Mesothelial cell of epicardium (in vitro differentiated cells): Measurements from ENCODE around the gene VCP. TPM values are rescaled to one million over a fixed set of nuclear protein-coding genes. Genes with fewer than 3 reads are reported as not detected.
A peak's percentile ranks its signal among the peaks of the same experiment; 100 is the strongest.

Experiments used
- DNase-seq, 2 experiments: peaks; one replicate each; pipeline ENCODE4 v3.0.0; 2021; ENCODE audit warnings: low spot score in 2 of 2; ENCODE audit not compliant: unreplicated experiment in 2 of 2
- H3K27ac Mint-ChIP-seq: 2 replicates; pipeline ENCODE4 v1.8.0; 2021; ENCODE audit warnings: mixed read lengths
- H3K27me3 Mint-ChIP-seq: 2 replicates; pipeline ENCODE4 v1.8.0; 2021; ENCODE audit warnings: low read depth, mixed read lengths
- H3K36me3 Mint-ChIP-seq: 2 replicates; pipeline ENCODE4 v1.8.0; 2021; ENCODE audit warnings: mixed read lengths
- H3K4me1 Mint-ChIP-seq: 2 replicates; pipeline ENCODE4 v1.8.0; 2021; ENCODE audit warnings: mixed read lengths
- H3K4me3 Mint-ChIP-seq: 2 replicates; pipeline ENCODE4 v1.8.0; 2021; ENCODE audit warnings: mild to moderate bottlenecking, moderate library complexity, mixed read lengths
- H3K9me3 Mint-ChIP-seq: 2 replicates; pipeline ENCODE4 v1.8.0; 2021; ENCODE audit warnings: mixed read lengths
- total RNA-seq: library from RNA; stranded (reverse); gene quantifications from 3 replicates; pipeline ENCODE4 v1.2.1, GENCODE V29; 2021
- TF ChIP-seq, protein P1 (sequence below): fragments of 200-600 bp; sonication (generic); IDR thresholded peaks from one replicate; pipeline ENCODE4 v1.5.0; 2021; ENCODE audit warnings: antibody characterized with exemption; ENCODE audit not compliant: unreplicated experiment

The VCP gene
- total RNA-seq, 1 donor from 2014 or later = 317 TPM

DNA sequence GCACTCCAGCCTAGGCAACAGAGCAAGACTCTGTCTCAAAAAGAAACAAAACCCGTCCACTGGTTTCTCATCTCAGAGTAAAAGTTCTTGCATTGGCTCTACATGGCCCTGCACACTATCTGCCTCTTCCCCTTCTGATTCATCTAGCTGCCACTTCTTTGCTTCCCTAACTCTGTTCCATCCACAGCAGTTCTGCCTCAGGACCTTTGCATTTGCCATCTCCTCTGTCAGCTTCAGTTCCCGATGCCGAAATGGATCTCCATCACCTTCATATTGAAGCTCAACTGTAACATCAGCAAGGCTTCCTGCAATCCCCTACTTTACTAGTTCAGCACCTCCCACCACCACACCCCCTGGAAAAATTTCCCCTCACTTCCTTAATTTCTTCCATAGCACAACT lies 25.1 kb upstream of the VCP start:
- Mint-ChIP-seq H3K4me3 (peak overlapping the region; percentile 12), H3K27ac (no peak overlapping the region), H3K4me1 (peaks cover 25% of the 10 kb centered on the region), H3K36me3 (peaks cover 10% of the 10 kb centered on the region), H3K9me3 (no peaks in the 10 kb centered on the region), H3K27me3 (no peaks in the 10 kb centered on the region)
- DNase-seq = no peak
- TF ChIP-seq, protein P1, sequence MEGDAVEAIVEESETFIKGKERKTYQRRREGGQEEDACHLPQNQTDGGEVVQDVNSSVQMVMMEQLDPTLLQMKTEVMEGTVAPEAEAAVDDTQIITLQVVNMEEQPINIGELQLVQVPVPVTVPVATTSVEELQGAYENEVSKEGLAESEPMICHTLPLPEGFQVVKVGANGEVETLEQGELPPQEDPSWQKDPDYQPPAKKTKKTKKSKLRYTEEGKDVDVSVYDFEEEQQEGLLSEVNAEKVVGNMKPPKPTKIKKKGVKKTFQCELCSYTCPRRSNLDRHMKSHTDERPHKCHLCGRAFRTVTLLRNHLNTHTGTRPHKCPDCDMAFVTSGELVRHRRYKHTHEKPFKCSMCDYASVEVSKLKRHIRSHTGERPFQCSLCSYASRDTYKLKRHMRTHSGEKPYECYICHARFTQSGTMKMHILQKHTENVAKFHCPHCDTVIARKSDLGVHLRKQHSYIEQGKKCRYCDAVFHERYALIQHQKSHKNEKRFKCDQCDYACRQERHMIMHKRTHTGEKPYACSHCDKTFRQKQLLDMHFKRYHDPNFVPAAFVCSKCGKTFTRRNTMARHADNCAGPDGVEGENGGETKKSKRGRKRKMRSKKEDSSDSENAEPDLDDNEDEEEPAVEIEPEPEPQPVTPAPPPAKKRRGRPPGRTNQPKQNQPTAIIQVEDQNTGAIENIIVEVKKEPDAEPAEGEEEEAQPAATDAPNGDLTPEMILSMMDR = no peak

DNA sequence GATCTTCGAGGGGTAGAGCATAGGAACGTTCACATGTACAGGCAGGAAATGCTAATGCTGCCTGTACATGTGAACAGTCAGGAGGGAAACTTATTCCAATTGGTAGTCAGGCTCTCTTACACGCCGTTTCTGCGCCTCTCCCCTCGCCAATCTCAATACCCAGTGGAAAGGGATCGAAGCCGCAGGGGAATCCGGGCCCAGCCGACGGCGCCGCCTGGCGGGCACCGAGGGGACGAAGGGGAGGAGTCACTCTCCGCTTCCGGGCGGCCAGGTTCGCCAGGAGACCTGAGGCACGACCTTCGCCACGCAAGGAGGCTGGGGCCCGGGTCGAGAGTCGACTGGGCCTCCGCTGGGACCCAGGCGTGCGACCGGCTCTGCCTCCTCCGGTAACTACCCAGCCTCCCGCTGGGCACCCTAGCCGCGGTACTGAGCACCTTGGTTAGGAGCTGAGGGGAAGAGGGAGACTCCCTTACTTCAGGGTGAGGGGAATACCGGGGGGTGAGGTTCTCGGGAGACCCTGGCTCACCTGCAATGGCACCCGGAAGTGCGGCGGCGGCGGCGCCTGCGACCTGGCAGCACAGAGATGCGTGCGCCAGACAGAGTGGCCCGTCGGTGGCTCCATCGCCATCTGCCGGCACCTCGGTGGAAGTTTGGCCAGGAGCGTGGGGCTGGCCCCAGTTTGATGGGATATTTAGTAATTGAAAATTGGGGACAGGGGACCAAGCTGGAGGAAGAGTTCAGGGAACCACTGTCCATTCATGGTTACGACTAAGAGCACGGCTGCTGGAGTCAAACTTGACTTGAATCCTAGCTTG lies 23.8 kb upstream of the VCP start, which contains the start of gene PIGO:
Gene PIGO, minus strand, starts transcription at position 557 of the 815 bp plus-strand sequence. CDS start 1,026 bp downstream, outside the sequence.
- Mint-ChIP-seq H3K9me3 (no peaks in the 10 kb centered on the region), H3K27me3 (no peaks in the 10 kb centered on the region), H3K4me3 (peak within 1 kb of the TSS; percentile 80), H3K27ac (peak within 1 kb of the TSS; percentile 90), H3K4me1 (peaks cover 14% of the 10 kb centered on the region), H3K36me3 (peaks cover 10% of the 10 kb centered on the region)
- DNase-seq = peak; percentile 70 to 87
- TF ChIP-seq, protein P1 = peak; percentile 90

- Mint-ChIP-seq H3K4me3 (no peak overlapping the region), H3K36me3 (peaks cover 15% of the 10 kb centered on the region), H3K27ac (no peak overlapping the region), H3K27me3 (no peaks in the 10 kb centered on the region), H3K4me1 (peaks cover 10% of the 10 kb centered on the region), H3K9me3 (no peaks in the 10 kb centered on the region)
- TF ChIP-seq, protein P1 = no peak
- no peak for DNase-seq
Observed at GRCh38 chr9:35091536-35091935, 19.1 kb upstream of the VCP start.

GRCh38 chr9:35089434-35089833 lies 17.0 kb upstream of the VCP start:
- peaks cover 20% of the 10 kb centered on the region for H3K36me3 Mint-ChIP-seq
- no peaks in the 10 kb centered on the region for H3K27me3 Mint-ChIP-seq
- H3K4me3 Mint-ChIP-seq = no peak overlapping the region
- TF ChIP-seq, protein P1 = no peak
- no peaks in the 10 kb centered on the region for H3K4me1 Mint-ChIP-seq
- no peak for DNase-seq
- no peak overlapping the region for H3K27ac Mint-ChIP-seq
- H3K9me3 Mint-ChIP-seq = peaks cover 7% of the 10 kb centered on the region

DNA sequence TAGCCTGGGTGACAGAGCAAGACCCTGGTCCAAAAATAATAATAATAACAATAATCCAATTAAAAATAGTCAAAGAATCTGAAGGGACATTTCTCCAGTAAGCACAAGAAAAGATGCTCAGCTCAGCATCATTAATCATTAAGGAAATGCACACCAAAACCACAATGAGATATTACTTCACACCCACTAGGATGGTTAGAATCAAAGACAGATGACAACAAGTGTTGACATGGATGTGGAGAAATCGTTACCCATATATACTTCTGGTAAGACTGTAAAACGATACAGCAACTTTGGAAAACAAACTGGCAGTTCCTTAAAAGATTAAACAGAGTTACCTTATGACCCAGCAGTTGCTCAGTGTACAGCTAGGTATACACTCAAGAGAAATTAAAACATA lies 12.7 kb upstream of the VCP start:
- Mint-ChIP-seq H3K27ac (no peak overlapping the region), H3K4me3 (no peak overlapping the region), H3K9me3 (peaks cover 7% of the 10 kb centered on the region), H3K27me3 (no peaks in the 10 kb centered on the region), H3K36me3 (peaks cover 16% of the 10 kb centered on the region), H3K4me1 (peaks cover 3% of the 10 kb centered on the region)
- no peak for DNase-seq
- TF ChIP-seq, protein P1 = no peak
